DMS53 (cell line): ENCODE measurements around the gene C2orf92.
"Not testable (repeated sequence)": the region's sequence is repeated elsewhere in the genome, so short reads cannot be mapped to it uniquely, and the experiment has no call there.

ENCODE experiments used
- DNase-seq: peaks from one replicate; lab custom pipeline; 2025; lab: John Stamatoyannopoulos, UW

The C2orf92 gene

GRCh38 chr2:97693476-97693875, 24.0 kb downstream of the C2orf92 start:
- DNase-seq: no peak

- DNase-seq: no peak
Measured at GRCh38 chr2:97695744-97696143, 26.2 kb downstream of the C2orf92 start.

- peak; percentile 94 for DNase-seq
Measured at GRCh38 chr2:97697252-97698235, 28.0 kb downstream of the C2orf92 start.

- DNase-seq: no peak
Measured at GRCh38 chr2:97698530-97698929, 29.0 kb downstream of the C2orf92 start.

GRCh38 chr2:97699765-97700444, 30.4 kb downstream of the C2orf92 start:
- peak; percentile 87 for DNase-seq

- DNase-seq: no peak
Measured at GRCh38 chr2:97701186-97701585, 31.7 kb downstream of the C2orf92 start.

GRCh38 chr2:97701851-97702465, 32.4 kb downstream of the C2orf92 start:
- no peak for DNase-seq

GRCh38 chr2:97702731-97703470, 33.4 kb downstream of the C2orf92 start:
- DNase-seq: no peak

GRCh38 chr2:97703741-97704140, 34.2 kb downstream of the C2orf92 start:
- DNase-seq: no peak

- DNase-seq: no peak
Measured at GRCh38 chr2:97704989-97705388, 35.5 kb downstream of the C2orf92 start.

- DNase-seq: no peak
Measured at GRCh38 chr2:97706112-97706511, 36.6 kb downstream of the C2orf92 start.

GRCh38 chr2:97706708-97707345, 37.3 kb downstream of the C2orf92 start:
- no peak for DNase-seq

- DNase-seq: no peak
Measured at GRCh38 chr2:97707362-97708047, 38.0 kb downstream of the C2orf92 start.

GRCh38 chr2:97708048-97708380, 38.5 kb downstream of the C2orf92 start:
- no peak for DNase-seq

- DNase-seq: peak; percentile 36
Measured at GRCh38 chr2:97708608-97709007, 39.1 kb downstream of the C2orf92 start.

- DNase-seq: no peak
Measured at GRCh38 chr2:97711394-97711711, 41.8 kb downstream of the C2orf92 start.

- DNase-seq: not testable (repeated sequence)
Measured at GRCh38 chr2:97712175-97712574, 42.7 kb downstream of the C2orf92 start.

GRCh38 chr2:97712693-97713295, 43.3 kb downstream of the C2orf92 start:
- DNase-seq: no peak

- DNase-seq: no peak
Measured at GRCh38 chr2:97713296-97714083, 44.0 kb downstream of the C2orf92 start, which contains the start of gene ZAP70. Gene ZAP70, plus strand, starts transcription at chr2:97713576. Its CDS starts 10,461 bp downstream, at chr2:97724037.
